ENCODE results near the gene DGAT2.

DGAT2 gene

GRCh38 chr11:75809991-75810390 is 41.4 kb downstream of the DGAT2 start:
- H3K4me3 ChIP-seq (replicated peaks; ENCODE audit: low read depth, low read length): no peak overlapping the region
- no peak for DNase-seq (ENCODE audit: low read depth)
- no peak for TF ChIP-seq CTCF (IDR thresholded peaks at IDR 0.05; ENCODE audit: low read length, missing control alignments)

- DNase-seq (ENCODE audit: low read depth): no peak
- no peak for TF ChIP-seq CTCF (IDR thresholded peaks at IDR 0.05; ENCODE audit: low read length, missing control alignments)
- H3K4me3 ChIP-seq (replicated peaks; ENCODE audit: low read depth, low read length): no peak overlapping the region
Measured at GRCh38 chr11:75810637-75811390, 42.2 kb downstream of the DGAT2 start.

GRCh38 chr11:75811485-75811884 is 42.9 kb downstream of the DGAT2 start:
- TF ChIP-seq CTCF (IDR thresholded peaks at IDR 0.05; ENCODE audit: low read length, missing control alignments): no peak
- no peak overlapping the region for H3K4me3 ChIP-seq (replicated peaks; ENCODE audit: low read depth, low read length)
- DNase-seq (ENCODE audit: low read depth): no peak

GRCh38 chr11:75812542-75813040 is 44.0 kb downstream of the DGAT2 start:
- no peak for DNase-seq (ENCODE audit: low read depth)
- no peak for TF ChIP-seq CTCF (IDR thresholded peaks at IDR 0.05; ENCODE audit: low read length, missing control alignments)
- no peak overlapping the region for H3K4me3 ChIP-seq (replicated peaks; ENCODE audit: low read depth, low read length)

GRCh38 chr11:75813124-75813523 is 44.5 kb downstream of the DGAT2 start:
- no peak overlapping the region for H3K4me3 ChIP-seq (replicated peaks; ENCODE audit: low read depth, low read length)
- no peak for TF ChIP-seq CTCF (IDR thresholded peaks at IDR 0.05; ENCODE audit: low read length, missing control alignments)
- no peak for DNase-seq (ENCODE audit: low read depth)

GRCh38 chr11:75813622-75814039 is 45.1 kb downstream of the DGAT2 start:
- peak overlapping the region; percentile 73 for H3K4me3 ChIP-seq (replicated peaks; ENCODE audit: low read depth, low read length)
- peak; percentile 64 for DNase-seq (ENCODE audit: low read depth)
- TF ChIP-seq CTCF (IDR thresholded peaks at IDR 0.05; ENCODE audit: low read length, missing control alignments): no peak

- DNase-seq (ENCODE audit: low read depth): no peak
- no peak for TF ChIP-seq CTCF (IDR thresholded peaks at IDR 0.05; ENCODE audit: low read length, missing control alignments)
- peak overlapping the region; percentile 73 for H3K4me3 ChIP-seq (replicated peaks; ENCODE audit: low read depth, low read length)
Measured at GRCh38 chr11:75814363-75814676, 45.7 kb downstream of the DGAT2 start.
